Measurements from ENCODE around the gene PREX1.

The PREX1 gene

DNA sequence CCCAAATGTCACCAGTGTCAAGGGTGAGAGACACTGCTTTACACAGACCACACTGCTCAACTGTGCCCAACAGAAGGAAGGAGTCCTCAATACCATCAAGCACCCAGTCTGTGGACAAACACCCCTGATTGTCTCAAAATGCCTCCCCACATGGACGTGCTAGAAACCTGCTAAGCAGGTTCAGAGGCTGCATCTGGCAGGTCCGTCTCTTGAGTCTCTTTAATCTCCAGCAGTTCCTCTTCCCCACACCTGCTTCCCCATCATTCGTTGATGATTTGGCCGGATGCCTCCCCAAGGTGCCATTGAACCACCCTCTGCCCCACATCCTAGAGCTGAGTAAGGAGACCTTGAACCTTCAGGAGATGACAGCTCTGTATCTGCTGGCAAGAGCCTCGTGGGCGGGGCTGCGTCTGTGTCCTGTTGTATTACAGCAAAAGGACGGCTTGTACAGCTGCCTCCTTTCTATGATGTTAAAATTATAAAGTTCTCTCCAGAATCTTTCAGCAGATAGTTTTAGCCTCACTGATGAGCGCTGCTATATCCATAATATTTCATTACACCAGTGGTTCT is 179.2 kb downstream of the PREX1 start:
- no peaks in the 10 kb centered on the region for H3K9me3 ChIP-seq (ENCODE audit: insufficient read depth, low read depth, low read length)
- H3K27me3 ChIP-seq (ENCODE audit: insufficient read depth, low read length) = no peaks in the 10 kb centered on the region
- H3K36me3 ChIP-seq (ENCODE audit: insufficient read depth, low read depth, low read length) = peaks cover 44% of the 10 kb centered on the region
- H3K27ac ChIP-seq (ENCODE audit: low read length) = no peak overlapping the region
- no peak overlapping the region for H3K4me3 ChIP-seq (ENCODE audit: low read length)
- H3K4me1 ChIP-seq (ENCODE audit: insufficient read depth, low read length) = no peaks in the 10 kb centered on the region
- no peak overlapping the region for H3K9ac ChIP-seq (ENCODE audit: low read depth, low read length)

DNA sequence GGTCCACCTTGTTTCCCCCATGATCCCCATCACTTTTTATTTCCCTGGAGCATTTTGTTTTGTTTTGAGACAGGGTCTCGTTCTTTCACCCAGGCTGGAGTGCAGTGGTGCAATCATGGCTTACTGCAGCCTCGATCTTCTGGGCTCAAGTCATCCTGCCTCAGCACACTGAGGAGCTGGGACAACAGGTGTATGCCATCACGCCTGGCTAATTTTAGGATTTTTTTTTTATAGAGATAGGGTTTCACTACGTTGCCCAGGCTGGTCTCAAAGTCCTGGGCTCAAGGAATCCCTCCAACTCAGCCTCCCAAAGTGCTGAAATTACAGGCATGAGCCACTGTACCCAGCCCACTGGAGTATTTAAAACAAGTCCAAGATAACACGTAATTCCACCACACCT is 179.9 kb downstream of the PREX1 start:
- H3K27ac ChIP-seq (ENCODE audit: low read length) = no peak overlapping the region
- H3K9ac ChIP-seq (ENCODE audit: low read depth, low read length) = no peak overlapping the region
- peaks cover 44% of the 10 kb centered on the region for H3K36me3 ChIP-seq (ENCODE audit: insufficient read depth, low read depth, low read length)
- no peaks in the 10 kb centered on the region for H3K4me1 ChIP-seq (ENCODE audit: insufficient read depth, low read length)
- H3K27me3 ChIP-seq (ENCODE audit: insufficient read depth, low read length) = no peaks in the 10 kb centered on the region
- H3K9me3 ChIP-seq (ENCODE audit: insufficient read depth, low read depth, low read length) = no peaks in the 10 kb centered on the region
- H3K4me3 ChIP-seq (ENCODE audit: low read length) = no peak overlapping the region

DNA sequence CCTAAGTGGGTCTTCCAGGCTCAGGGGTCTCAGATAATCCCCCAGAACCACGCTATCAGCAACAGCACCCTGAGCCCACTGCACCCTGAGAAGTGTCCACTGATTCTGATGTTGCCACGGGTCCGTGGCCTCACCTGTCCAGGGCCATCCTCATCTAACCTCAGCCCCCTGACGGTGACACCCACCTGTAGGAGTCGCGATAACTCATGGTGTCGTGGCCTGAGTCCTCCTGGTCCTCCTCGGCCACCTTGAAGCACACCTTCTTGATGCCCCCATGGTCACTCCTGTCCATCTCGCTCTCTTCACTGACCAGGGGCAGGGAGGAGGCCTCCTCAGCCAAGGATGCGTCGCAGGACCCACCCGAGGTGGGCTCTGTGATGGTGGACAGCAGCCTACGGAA is 182.1 kb downstream of the PREX1 start:
- Histone ChIP-seq H3K4me1 (ENCODE audit: insufficient read depth, low read length) (no peaks in the 10 kb centered on the region), H3K36me3 (ENCODE audit: insufficient read depth, low read depth, low read length) (peaks cover 34% of the 10 kb centered on the region), H3K9ac (ENCODE audit: low read depth, low read length) (no peak overlapping the region), H3K9me3 (ENCODE audit: insufficient read depth, low read depth, low read length) (no peaks in the 10 kb centered on the region), H3K27me3 (ENCODE audit: insufficient read depth, low read length) (no peaks in the 10 kb centered on the region), H3K27ac (ENCODE audit: low read length) (no peak overlapping the region), H3K4me3 (ENCODE audit: low read length) (no peak overlapping the region)

DNA sequence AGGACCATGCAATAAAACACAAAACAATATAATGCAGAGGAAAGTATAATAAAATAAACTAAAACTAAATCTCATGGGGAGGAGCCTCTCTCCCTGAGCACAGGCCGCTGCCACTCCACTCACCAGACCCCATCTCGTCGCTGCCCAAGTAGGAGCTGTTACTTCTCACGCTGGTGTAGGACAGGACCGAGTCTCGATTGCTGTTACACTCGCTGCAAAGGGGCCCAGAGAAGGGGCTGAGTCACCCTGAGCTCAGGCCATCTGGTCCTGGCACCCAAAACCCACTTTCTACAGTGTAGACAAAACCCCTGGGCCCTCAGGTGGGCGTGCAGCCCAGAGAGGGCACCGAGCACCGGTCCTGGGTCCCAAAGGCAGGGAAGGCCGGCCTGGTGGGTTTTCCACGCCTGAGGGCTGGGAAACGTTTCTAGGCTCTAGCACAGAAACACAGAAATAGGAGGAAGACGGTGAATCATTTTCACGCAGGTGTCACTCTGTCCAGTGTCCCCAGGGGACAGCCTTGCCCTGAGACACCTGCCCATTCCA is 183.4 kb downstream of the PREX1 start:
- Histone ChIP-seq H3K36me3 (ENCODE audit: insufficient read depth, low read depth, low read length) (peaks cover 31% of the 10 kb centered on the region), H3K9me3 (ENCODE audit: insufficient read depth, low read depth, low read length) (no peaks in the 10 kb centered on the region), H3K4me3 (ENCODE audit: low read length) (no peak overlapping the region), H3K4me1 (ENCODE audit: insufficient read depth, low read length) (no peaks in the 10 kb centered on the region), H3K27me3 (ENCODE audit: insufficient read depth, low read length) (no peaks in the 10 kb centered on the region), H3K27ac (ENCODE audit: low read length) (no peak overlapping the region), H3K9ac (ENCODE audit: low read depth, low read length) (no peak overlapping the region)

DNA sequence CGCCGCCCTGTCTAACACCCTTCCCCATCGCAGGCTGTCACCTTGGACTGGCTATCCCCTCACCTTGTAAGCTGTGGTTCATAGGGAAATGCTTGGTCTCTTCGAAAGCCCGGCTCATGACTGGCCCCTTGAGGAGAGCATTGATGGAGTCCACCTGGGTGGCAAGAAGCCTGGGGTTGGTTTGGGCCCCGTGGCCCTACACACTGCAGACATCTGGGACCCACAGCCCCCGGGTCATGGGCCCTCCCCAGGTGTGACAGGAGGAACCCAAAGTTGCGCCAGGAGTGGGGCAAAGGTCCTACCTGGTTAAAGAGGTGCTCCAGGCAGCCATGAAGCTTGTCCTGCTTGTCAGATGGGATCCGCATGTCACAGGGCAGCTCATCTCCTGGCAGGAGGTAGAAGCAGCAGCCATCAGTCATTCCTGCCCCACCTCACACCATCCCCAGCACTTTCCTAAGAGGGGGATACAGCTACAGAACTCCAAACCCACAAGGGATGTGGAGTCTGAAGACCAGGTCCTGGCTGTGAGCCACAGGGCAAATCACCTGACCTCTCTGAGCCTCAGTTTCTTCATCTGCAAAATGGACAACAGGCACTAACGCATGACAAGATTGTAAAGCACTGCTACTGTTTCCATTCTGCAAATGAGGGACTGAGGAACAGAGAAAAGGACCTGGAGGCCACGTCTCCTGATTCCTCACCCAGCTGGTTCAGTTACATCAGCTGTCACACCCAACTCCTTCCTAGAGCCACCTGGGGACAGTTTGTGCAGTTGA is 185.5 kb downstream of the PREX1 start:
- no peaks in the 10 kb centered on the region for H3K27me3 ChIP-seq (ENCODE audit: insufficient read depth, low read length)
- H3K4me1 ChIP-seq (ENCODE audit: insufficient read depth, low read length) = no peaks in the 10 kb centered on the region
- H3K36me3 ChIP-seq (ENCODE audit: insufficient read depth, low read depth, low read length) = peaks cover 29% of the 10 kb centered on the region; the same call in 1 of the 2 replicates

DNA sequence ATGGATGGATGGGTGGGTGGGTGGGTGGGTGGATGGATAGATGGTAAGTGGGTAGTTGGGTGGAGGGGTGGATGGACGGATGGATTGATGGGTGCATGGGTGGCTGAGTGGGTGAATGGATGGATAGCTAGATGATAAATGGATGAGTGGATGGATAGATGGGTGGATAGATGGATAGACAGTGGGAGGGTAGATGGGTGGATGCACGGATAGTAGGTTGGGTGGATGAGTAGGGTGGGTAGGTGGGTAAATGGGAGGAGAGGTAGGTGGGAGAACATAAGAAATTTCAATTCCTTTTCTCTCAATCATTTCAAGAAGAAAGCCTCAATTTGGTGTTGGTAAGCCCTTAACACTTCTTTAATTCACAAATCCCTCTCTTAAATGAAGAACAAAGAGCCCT is 186.9 kb downstream of the PREX1 start:
- H3K36me3 ChIP-seq (ENCODE audit: insufficient read depth, low read depth, low read length) = peaks cover 25% of the 10 kb centered on the region; the same call in 1 of the 2 replicates
- no peaks in the 10 kb centered on the region for H3K9me3 ChIP-seq (ENCODE audit: insufficient read depth, low read depth, low read length)
- H3K4me1 ChIP-seq (ENCODE audit: insufficient read depth, low read length) = no peaks in the 10 kb centered on the region
- H3K4me3 ChIP-seq (ENCODE audit: low read length) = no peak overlapping the region
- H3K27ac ChIP-seq (ENCODE audit: low read length) = no peak overlapping the region
- no peak overlapping the region for H3K9ac ChIP-seq (ENCODE audit: low read depth, low read length)
- H3K27me3 ChIP-seq (ENCODE audit: insufficient read depth, low read length) = no peaks in the 10 kb centered on the region

More for the DNA sequence above, 185.5 kb downstream of the PREX1 start:
- H3K9ac ChIP-seq (ENCODE audit: low read depth, low read length) = no peak overlapping the region
- no peak overlapping the region for H3K4me3 ChIP-seq (ENCODE audit: low read length)
- H3K27ac ChIP-seq (ENCODE audit: low read length) = no peak overlapping the region
- H3K9me3 ChIP-seq (ENCODE audit: insufficient read depth, low read depth, low read length) = no peaks in the 10 kb centered on the region

DNA sequence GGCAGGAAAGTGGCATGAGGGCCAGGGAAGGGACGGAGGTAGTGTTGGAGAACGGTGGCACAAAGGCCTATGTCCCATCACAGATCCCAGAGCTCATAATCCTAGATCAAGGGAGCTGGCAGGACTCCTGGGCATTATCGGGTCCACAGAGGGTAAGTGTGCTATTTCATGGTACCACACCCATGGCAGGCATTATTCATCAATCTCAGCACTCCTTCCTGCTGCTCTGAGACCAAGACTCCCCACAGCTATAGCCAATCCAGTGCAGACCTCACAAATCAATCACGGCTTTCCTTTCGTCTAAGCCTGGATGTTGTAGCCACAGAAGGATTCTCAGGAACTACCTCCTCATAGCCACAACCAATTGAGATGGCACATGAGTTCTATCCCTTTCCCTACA is 187.9 kb downstream of the PREX1 start:
- H3K36me3 ChIP-seq (ENCODE audit: insufficient read depth, low read depth, low read length) = peaks cover 16% of the 10 kb centered on the region; the same call in 1 of the 2 replicates

DNA sequence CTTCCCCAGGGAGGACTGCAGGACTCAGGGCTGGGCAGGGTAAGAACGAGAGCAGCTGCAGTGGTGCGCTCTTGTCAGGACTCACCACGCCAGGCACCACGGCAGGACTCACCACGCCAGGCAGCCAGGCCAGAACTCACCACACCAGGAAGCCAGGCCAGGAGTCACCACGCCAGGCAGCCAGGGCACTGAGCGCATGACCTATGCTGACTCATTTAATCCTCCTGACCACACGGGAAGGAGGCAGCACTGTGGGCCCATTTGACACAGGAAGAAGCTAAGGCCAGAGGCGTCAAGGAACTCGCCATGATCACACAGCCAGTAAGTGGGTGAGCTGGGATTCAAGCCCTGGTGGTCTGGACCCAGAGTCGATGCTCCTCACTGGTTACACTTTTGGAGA is 189.3 kb downstream of the PREX1 start:
- Histone ChIP-seq H3K4me1 (ENCODE audit: insufficient read depth, low read length) (no peaks in the 10 kb centered on the region), H3K9ac (ENCODE audit: low read depth, low read length) (no peak overlapping the region), H3K36me3 (ENCODE audit: insufficient read depth, low read depth, low read length) (peaks cover 13% of the 10 kb centered on the region; the same call in 1 of the 2 replicates), H3K4me3 (ENCODE audit: low read length) (no peak overlapping the region), H3K27me3 (ENCODE audit: insufficient read depth, low read length) (no peaks in the 10 kb centered on the region), H3K27ac (ENCODE audit: low read length) (no peak overlapping the region), H3K9me3 (ENCODE audit: insufficient read depth, low read depth, low read length) (no peaks in the 10 kb centered on the region)

More for the DNA sequence above, 187.9 kb downstream of the PREX1 start:
- H3K9ac ChIP-seq (ENCODE audit: low read depth, low read length) = no peak overlapping the region
- no peak overlapping the region for H3K27ac ChIP-seq (ENCODE audit: low read length)
- no peaks in the 10 kb centered on the region for H3K4me1 ChIP-seq (ENCODE audit: insufficient read depth, low read length)
- no peaks in the 10 kb centered on the region for H3K9me3 ChIP-seq (ENCODE audit: insufficient read depth, low read depth, low read length)
- no peaks in the 10 kb centered on the region for H3K27me3 ChIP-seq (ENCODE audit: insufficient read depth, low read length)
- no peak overlapping the region for H3K4me3 ChIP-seq (ENCODE audit: low read length)

DNA sequence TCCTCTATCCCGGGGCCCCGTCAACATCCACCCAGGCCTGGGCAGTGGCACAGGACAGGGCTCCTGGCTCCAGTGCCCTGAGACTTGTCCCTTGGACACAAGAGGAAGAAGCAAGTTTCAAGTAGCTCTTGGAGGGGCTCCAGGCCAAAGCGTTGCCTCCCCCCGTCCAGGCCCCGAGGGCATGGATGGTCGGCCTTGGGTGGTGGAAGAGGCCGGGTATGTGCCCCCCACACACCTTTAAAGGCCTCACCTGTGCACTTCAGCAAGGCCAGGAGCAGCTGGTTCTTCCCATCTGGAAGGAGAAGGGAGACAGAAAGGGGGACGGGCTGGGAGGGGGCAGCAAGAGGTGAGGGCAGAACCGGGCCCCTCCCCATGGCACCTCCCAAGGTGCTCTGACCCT is 190.3 kb downstream of the PREX1 start:
- Histone ChIP-seq H3K4me3 (ENCODE audit: low read length) (no peak overlapping the region), H3K27me3 (ENCODE audit: insufficient read depth, low read length) (no peaks in the 10 kb centered on the region), H3K9me3 (ENCODE audit: insufficient read depth, low read depth, low read length) (no peaks in the 10 kb centered on the region), H3K4me1 (ENCODE audit: insufficient read depth, low read length) (no peaks in the 10 kb centered on the region), H3K36me3 (ENCODE audit: insufficient read depth, low read depth, low read length) (peaks cover 13% of the 10 kb centered on the region; the same call in 1 of the 2 replicates), H3K27ac (ENCODE audit: low read length) (no peak overlapping the region), H3K9ac (ENCODE audit: low read depth, low read length) (no peak overlapping the region)

DNA sequence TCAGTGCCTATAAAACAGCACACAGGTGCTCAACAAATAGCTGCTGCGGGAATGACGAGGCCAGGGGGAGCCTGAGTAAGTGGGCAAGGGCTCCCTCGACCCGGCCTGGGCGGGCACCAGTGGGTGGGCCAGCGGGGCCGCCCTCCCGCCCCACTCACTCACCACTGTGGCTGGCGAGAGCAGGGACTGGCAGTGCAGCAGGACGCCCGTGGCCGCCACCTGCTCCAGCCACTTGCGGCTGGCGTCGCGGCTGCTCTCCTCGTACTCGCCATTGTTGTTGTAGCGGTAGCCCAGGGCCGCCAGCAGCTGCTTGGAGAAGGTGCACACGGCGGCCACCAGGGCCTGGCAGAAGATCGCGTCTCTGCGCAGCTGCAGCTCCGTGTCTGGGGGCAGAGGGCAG is 191.5 kb downstream of the PREX1 start:
- Histone ChIP-seq H3K4me1 (ENCODE audit: insufficient read depth, low read length) (no peaks in the 10 kb centered on the region), H3K27ac (ENCODE audit: low read length) (no peak overlapping the region), H3K9me3 (ENCODE audit: insufficient read depth, low read depth, low read length) (no peaks in the 10 kb centered on the region), H3K4me3 (ENCODE audit: low read length) (no peak overlapping the region), H3K36me3 (ENCODE audit: insufficient read depth, low read depth, low read length) (peaks cover 13% of the 10 kb centered on the region; the same call in 1 of the 2 replicates), H3K27me3 (ENCODE audit: insufficient read depth, low read length) (no peaks in the 10 kb centered on the region), H3K9ac (ENCODE audit: low read depth, low read length) (no peak overlapping the region)

DNA sequence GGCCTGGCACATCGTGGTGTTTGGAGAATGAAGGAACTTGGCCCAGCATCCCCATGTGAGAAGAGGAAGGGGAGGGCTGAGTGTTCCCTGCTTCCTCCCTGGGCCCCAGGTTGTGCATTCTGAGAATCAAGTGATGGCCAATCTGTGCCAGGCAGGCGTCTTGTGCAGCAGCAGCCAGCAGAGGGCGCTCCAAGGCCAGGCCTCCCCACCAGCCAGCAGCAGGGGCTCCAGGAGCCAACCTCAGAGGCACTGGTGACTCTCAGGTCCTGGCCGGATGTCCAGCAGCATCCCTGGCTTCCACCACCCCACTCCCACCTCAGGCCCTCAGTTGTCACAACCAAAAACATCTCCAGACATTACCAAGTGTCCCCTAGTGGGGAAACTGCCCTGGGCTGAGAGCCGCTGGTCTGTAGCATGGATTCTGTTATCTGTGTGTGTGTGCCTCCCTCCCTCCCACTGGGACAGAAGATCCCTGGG is 192.0 kb downstream of the PREX1 start:
- H3K4me1 ChIP-seq (ENCODE audit: insufficient read depth, low read length) = no peaks in the 10 kb centered on the region
- no peak overlapping the region for H3K27ac ChIP-seq (ENCODE audit: low read length)
- H3K4me3 ChIP-seq (ENCODE audit: low read length) = no peak overlapping the region
- H3K9ac ChIP-seq (ENCODE audit: low read depth, low read length) = no peak overlapping the region
- no peaks in the 10 kb centered on the region for H3K9me3 ChIP-seq (ENCODE audit: insufficient read depth, low read depth, low read length)
- peaks cover 13% of the 10 kb centered on the region; the same call in 1 of the 2 replicates for H3K36me3 ChIP-seq (ENCODE audit: insufficient read depth, low read depth, low read length)
- H3K27me3 ChIP-seq (ENCODE audit: insufficient read depth, low read length) = no peaks in the 10 kb centered on the region

DNA sequence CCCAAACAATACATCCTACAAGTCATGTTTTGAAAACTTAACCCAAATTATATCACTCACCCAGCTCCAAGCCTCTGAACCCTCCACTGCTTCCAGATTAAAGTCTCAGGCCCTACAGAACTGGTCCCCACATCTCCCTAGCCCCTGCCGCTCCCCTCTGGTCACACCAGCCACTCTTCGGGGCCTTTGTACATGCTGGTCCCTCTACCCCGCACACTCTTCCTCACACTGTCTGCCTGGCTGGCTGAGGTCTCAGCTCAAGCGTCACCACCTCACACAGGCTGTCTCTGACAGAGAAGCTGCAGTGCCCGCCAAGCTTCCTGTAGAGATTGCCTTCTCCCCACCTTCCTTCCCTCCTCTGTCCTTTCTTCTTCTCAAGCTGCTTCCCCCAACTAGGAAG is 192.4 kb downstream of the PREX1 start:
- Histone ChIP-seq H3K27ac (ENCODE audit: low read length) (no peak overlapping the region), H3K4me1 (ENCODE audit: insufficient read depth, low read length) (no peaks in the 10 kb centered on the region)

More for the DNA sequence above, 192.4 kb downstream of the PREX1 start:
- Histone ChIP-seq H3K4me3 (ENCODE audit: low read length) (no peak overlapping the region), H3K27me3 (ENCODE audit: insufficient read depth, low read length) (no peaks in the 10 kb centered on the region), H3K9ac (ENCODE audit: low read depth, low read length) (no peak overlapping the region), H3K9me3 (ENCODE audit: insufficient read depth, low read depth, low read length) (no peaks in the 10 kb centered on the region), H3K36me3 (ENCODE audit: insufficient read depth, low read depth, low read length) (peaks cover 13% of the 10 kb centered on the region; the same call in 1 of the 2 replicates)
